ENCODE measurements around the gene NTM.
"Not testable (repeated sequence)": the region's sequence is repeated elsewhere in the genome, so short reads cannot be mapped to it uniquely, and the experiment has no call there.

Gene NTM

GRCh38 chr11:131418189-131418588 is 47.8 kb downstream of the NTM start:
- no peak for TF ChIP-seq CTCF (IDR thresholded peaks at IDR 0.05; ENCODE audit: low read depth, low read length, missing control alignments)
- no peak overlapping the region for H3K4me3 ChIP-seq (ENCODE audit: low read depth, low read length)
- DNase-seq (ENCODE audit: low read depth), result no peak

GRCh38 chr11:131421066-131421855 is 50.8 kb downstream of the NTM start:
- no peak overlapping the region for H3K4me3 ChIP-seq (ENCODE audit: low read depth, low read length)
- DNase-seq (ENCODE audit: low read depth), result no peak
- TF ChIP-seq CTCF (IDR thresholded peaks at IDR 0.05; ENCODE audit: low read depth, low read length, missing control alignments), result no peak

DNA sequence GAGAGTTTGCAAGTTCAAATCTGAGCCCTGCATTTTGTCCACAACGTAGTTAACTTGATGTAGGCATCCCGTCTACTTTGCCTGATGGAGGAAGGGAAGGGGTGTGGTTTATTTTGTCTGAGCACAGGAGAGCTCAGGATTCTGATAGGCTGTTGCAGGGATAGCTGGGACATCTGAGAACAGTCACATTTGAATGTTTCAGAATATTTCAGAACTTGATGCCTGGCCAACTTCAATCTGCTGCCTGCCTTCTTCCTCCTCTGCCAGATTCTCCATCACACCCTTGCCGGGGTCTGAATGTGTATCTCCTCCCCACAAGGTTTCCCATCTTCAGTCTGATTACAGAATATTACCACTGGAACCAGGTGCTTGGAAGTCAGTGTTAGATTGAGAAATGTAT is 51.6 kb downstream of the NTM start:
- DNase-seq (ENCODE audit: low read depth), result no peak
- TF ChIP-seq CTCF (IDR thresholded peaks at IDR 0.05; ENCODE audit: low read depth, low read length, missing control alignments), result no peak
- no peak overlapping the region for H3K4me3 ChIP-seq (ENCODE audit: low read depth, low read length)

DNA sequence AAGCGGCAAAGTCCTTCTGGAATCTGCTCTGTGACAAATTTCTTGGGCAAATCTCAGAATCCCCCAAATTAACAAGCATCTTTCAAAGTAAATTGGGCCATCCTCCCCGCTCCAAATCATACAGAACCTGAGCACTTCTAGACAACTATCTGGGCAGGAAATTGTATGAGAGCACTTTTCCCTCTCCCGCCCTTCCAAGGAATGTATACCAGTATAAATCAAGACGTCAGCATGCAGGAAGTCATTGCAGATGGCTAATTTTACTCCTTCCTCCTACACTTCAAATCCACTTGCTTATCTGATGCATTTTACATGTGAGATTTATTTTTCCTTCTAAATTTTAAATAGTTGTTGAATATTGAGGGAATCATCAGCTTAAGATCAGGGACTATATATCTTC is 52.1 kb downstream of the NTM start:
- TF ChIP-seq CTCF (IDR thresholded peaks at IDR 0.05; ENCODE audit: low read depth, low read length, missing control alignments), result no peak
- no peak overlapping the region for H3K4me3 ChIP-seq (ENCODE audit: low read depth, low read length)
- no peak for DNase-seq (ENCODE audit: low read depth)

DNA sequence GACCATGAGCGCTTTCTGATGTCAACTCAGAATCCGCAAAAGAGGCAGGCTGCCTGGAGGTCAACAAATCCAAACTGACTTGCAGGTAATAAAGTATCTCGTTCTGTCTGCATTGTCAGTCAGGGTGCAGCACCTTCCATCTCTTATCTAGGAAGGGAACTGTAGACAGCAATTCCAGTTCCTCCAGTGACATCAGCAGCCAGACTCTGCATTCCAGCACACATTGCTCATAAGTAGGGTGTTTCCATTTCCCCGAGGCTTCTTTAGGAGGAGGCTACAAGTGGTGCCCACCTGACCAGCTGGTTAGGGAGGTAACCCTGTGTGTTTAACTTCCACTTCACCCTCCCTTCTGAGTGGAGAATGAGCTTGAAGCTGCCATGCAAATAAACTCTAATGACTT is 53.3 kb downstream of the NTM start:
- DNase-seq (ENCODE audit: low read depth), result no peak
- H3K4me3 ChIP-seq (ENCODE audit: low read depth, low read length), result no peak overlapping the region
- no peak for TF ChIP-seq CTCF (IDR thresholded peaks at IDR 0.05; ENCODE audit: low read depth, low read length, missing control alignments)

- DNase-seq (ENCODE audit: low read depth); H3K4me3 ChIP-seq (ENCODE audit: low read depth, low read length): not testable (repeated sequence)
These were observed 54.0 kb downstream of the NTM start for GRCh38 chr11:131424257-131424876.

DNA sequence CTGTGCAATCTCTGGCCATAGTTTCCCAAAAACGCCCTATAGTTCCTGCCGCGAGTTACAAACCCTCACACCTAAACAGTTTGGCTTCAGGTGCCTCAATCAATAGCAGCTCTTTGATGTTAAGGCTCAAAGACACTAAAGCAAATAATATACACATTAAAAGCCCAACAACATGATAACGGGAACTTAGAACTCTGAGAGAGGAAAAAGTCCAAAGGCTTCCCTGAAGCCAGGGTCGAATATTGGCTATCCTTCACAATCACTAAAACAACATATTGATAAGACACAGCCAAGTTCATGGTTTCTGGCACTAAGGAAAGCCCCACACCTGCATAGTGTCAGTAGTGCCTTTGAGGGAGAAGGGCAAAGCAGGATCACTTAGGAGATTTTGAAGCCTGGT is 54.9 kb downstream of the NTM start:
- H3K4me3 ChIP-seq (ENCODE audit: low read depth, low read length), result no peak overlapping the region
- no peak for TF ChIP-seq CTCF (IDR thresholded peaks at IDR 0.05; ENCODE audit: low read depth, low read length, missing control alignments)
- no peak for DNase-seq (ENCODE audit: low read depth)

Measured in GM12864 (cell line).